GM12878 (cell line): ENCODE results near the gene TRIOBP. TPM values are rescaled to one million over a fixed set of nuclear protein-coding genes. Genes with fewer than 3 reads are reported as not detected.

ENCODE experiments used
- ATAC-seq: fragments of 200-7000 bp; cut with Tn5 transposase; 3 replicates; pipeline ENCODE4 v1.9.1; 2020; ENCODE audit warnings: mild to moderate bottlenecking, moderate library complexity
- BruUV-seq: library from RNA; stranded (reverse); fragments of 400-500 nt; replicated peaks from 2 replicates; lab custom pipeline; 2021; lab: Mats Ljungman, UMichigan
- CTCF ChIA-PET: fragments of 300-600 bp; sonication (Branson Sonifier 250); formaldehyde crosslinking; extraction: SDS; loops from one replicate; lab custom pipeline; 2021; ENCODE audit warnings: inconsistent platforms; lab: Yijun Ruan, JAX
- POLR2A ChIA-PET: fragments of 350-600 bp; formaldehyde crosslinking; extraction: SDS; loops from one replicate; lab custom pipeline; 2021; ENCODE audit warnings: inconsistent platforms; lab: Charles Lee
- RAD21 ChIA-PET: fragments of 300-600 bp; sonication (Branson Sonifier 250); formaldehyde crosslinking; loops from one replicate; lab custom pipeline; 2023; ENCODE audit warnings: antibody characterized with exemption; ENCODE audit not compliant: unreplicated experiment; lab: Charles Lee
- SMC1A ChIA-PET: fragments of 300-600 bp; sonication (Branson Sonifier 250); formaldehyde crosslinking; loops from one replicate; lab custom pipeline; 2023; ENCODE audit not compliant: unreplicated experiment, uncharacterized antibody; lab: Charles Lee
- DNase-seq: peaks from one replicate; pipeline ENCODE4 v3.0.0-alpha.2; 2011; ENCODE audit warnings: low read depth, low spot score
- FAIRE-seq: peaks from 3 replicates; lab custom pipeline; 2011; peaks lifted over from hg19 to GRCh38; lab: Jason Lieb, UNC
- H2AFZ ChIP-seq: 2 replicates; pipeline ENCODE4 v1.6.0; 2011; ENCODE audit warnings: low read depth, low read length, control low read depth; ENCODE audit not compliant: control insufficient read depth
- H3K27ac ChIP-seq: 2 replicates; pipeline ENCODE4 v1.5.1; 2011; ENCODE audit warnings: control low read depth; ENCODE audit not compliant: control insufficient read depth, insufficient read depth
- H3K27me3 ChIP-seq, 2 experiments: replicated peaks in 1 of 2; 2 replicates each; pipeline versions ENCODE4 v1.6.0 to v1.6.1; 2011; ENCODE audit warnings: low read length in 1 of 2; ENCODE audit not compliant: control insufficient read depth in 2 of 2, insufficient read depth in 2 of 2
- H3K36me3 ChIP-seq, 2 experiments: 2 replicates each; pipeline ENCODE4 v1.5.1; 2011; ENCODE audit warnings: low read length in 1 of 2; ENCODE audit not compliant: control insufficient read depth in 2 of 2, insufficient read depth in 2 of 2
- H3K4me1 ChIP-seq: 2 replicates; pipeline ENCODE4 v1.6.1; 2011; ENCODE audit warnings: mild to moderate bottlenecking, low read length, moderate library complexity, mixed read lengths; ENCODE audit not compliant: control insufficient read depth, insufficient read depth
- H3K4me2 ChIP-seq: 2 replicates; pipeline ENCODE4 v1.6.0; 2011; ENCODE audit warnings: control low read depth; ENCODE audit not compliant: control insufficient read depth, insufficient read depth
- H3K4me3 ChIP-seq: fragments of 200-600 bp; sonication (generic); 2 replicates; pipeline ENCODE4 v1.5.1; 2016
- H3K79me2 ChIP-seq: 2 replicates; pipeline ENCODE4 v1.6.0; 2011; ENCODE audit warnings: low read length; ENCODE audit not compliant: control insufficient read depth, insufficient read depth
- H3K9ac ChIP-seq: 2 replicates; pipeline ENCODE4 v1.8.0; 2011; ENCODE audit warnings: low read length, control low read depth, mixed read lengths; ENCODE audit not compliant: control insufficient read depth, insufficient read depth
- H3K9me3 ChIP-seq: replicated peaks from 3 replicates; pipeline ENCODE4 v1.5.1; 2011; ENCODE audit warnings: mild to moderate bottlenecking, low read length; ENCODE audit not compliant: control insufficient read depth, insufficient read depth
- H4K20me1 ChIP-seq: 2 replicates; pipeline ENCODE4 v1.6.0; 2011; ENCODE audit not compliant: control insufficient read depth, insufficient read depth
- ESRRA ChIP-seq: IDR thresholded peaks from 2 replicates; pipeline ENCODE4 v1.6.1; 2012; ENCODE audit warnings: mild to moderate bottlenecking, low read length, improper control_type of control experiment
- POLR2A ChIP-seq: IDR thresholded peaks from 2 replicates; pipeline ENCODE4 v1.6.1; 2011; ENCODE audit warnings: low read depth, mild to moderate bottlenecking, low read length
- SUPT20H ChIP-seq: IDR thresholded peaks from 2 replicates; pipeline ENCODE4 v1.6.1; 2011; ENCODE audit warnings: low read depth, mild to moderate bottlenecking, low read length, moderate library complexity, borderline replicate concordance; ENCODE audit not compliant: control insufficient read depth
- WGBS: methylation state at CpG from one replicate; pipeline ENCODE4 v1.1.6; 2016; ENCODE audit warnings: low lambda C conversion rate; ENCODE audit not compliant: insufficient replicate concordance, insufficient coverage; ENCODE audit errors: missing lambda C conversion rate; 5-methylcytosine and 5-hydroxymethylcytosine counted together
- in situ Hi-C: fragments of 300-500 bp; cut with MboI; formaldehyde crosslinking; loops from 9 replicates; pipeline ENCODE4 v1.14.3; 2018; ENCODE audit warnings: mixed read lengths
- intact Hi-C: fragments of 100-400 bp; cut with micrococcal nuclease; formaldehyde crosslinking; loops from one replicate; pipeline ENCODE4 v1.14.2; 2022; ENCODE audit not compliant: unreplicated experiment
- polyA plus RNA-seq, 11 experiments: library from polyadenylated mRNA; depleted of rRNA in 4 of 11; unstranded in 6 of 11; stranded (reverse) in 5 of 11; fragments of >200 nt; fragmentation: Nextera tagmentation in 4 of 11; fragmentation: Illumina TruSeq in 1 of 11; extraction: Ambion mirVana in 4 of 11; extraction: Trizol in 1 of 11; gene quantifications; 1 replicate in 1 of 11; 2 replicates in 10 of 11; pipeline versions ENCODE4 v1.2.1 to v1.2.3, GENCODE V29; 2011 to 2016; ENCODE audit warnings: inconsistent platforms in 2 of 11, missing spikeins in 2 of 11, low read depth in 1 of 11
- total RNA-seq, 4 experiments: library from RNA; depleted of rRNA in 3 of 4; stranded (reverse); fragments of >200 nt in 3 of 4; fragmentation: Illumina TruSeq in 1 of 4; extraction: Trizol in 1 of 4; gene quantifications; 2 replicates each; pipeline versions ENCODE4 v1.2.1 to v1.2.3, GENCODE V29; 2013 to 2021
- TF ChIP-seq, protein P1 (sequence below): IDR thresholded peaks from 2 replicates; pipeline ENCODE4 v1.6.1; 2012; ENCODE audit warnings: mild to moderate bottlenecking, low read depth, low read length
- TF ChIP-seq, protein P2 (sequence below): fragments of 450-650 bp; conservative IDR thresholded peaks from 2 replicates; pipeline ENCODE4 v1.6.1; 2017; ENCODE audit warnings: mild to moderate bottlenecking, moderate library complexity

The TRIOBP gene
- total and polyA plus RNA-seq, 10 of the 15 experiments (the other 5 are each of a cell fraction or from before 2014, with no cell fraction given): 0.21 to 23.6 (median 11.9) TPM

DNA sequence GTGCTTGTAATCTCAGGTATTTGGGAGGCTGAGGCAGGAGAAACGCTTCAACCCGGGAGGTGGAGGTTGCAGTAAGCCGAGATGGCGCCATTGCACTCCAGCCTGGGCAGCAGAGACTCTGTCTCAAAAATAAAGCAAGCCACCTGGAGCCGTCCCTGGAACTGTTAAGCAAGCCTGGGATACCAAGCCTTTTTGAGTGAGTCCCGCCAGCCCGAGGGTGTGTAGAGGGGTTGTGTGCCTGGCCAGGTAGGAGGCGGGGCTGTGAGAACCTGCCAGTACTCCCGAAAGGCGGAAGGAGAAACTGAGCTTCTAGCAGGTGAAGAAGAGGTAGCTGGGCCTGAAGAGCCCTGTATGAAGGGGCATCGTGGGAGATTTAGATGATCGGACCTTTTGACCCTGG is 52.4 kb downstream of the TRIOBP start:
- DNase-seq (no peak), FAIRE-seq (no peak), ATAC-seq (no peak)
- ChIA-PET SMC1A (no interaction called here), RAD21 (no interaction called here), CTCF (no interaction called here), POLR2A (no interaction called here)
- no peaks in the 10 kb centered on the region for H3K27me3 ChIP-seq
- no peaks in the 10 kb centered on the region for H3K9me3 ChIP-seq
- no peak overlapping the region for H3K4me2 ChIP-seq
- no peaks in the 10 kb centered on the region; the same call in 1 of the 2 replicates for H4K20me1 ChIP-seq
- intact Hi-C loops: no loop called here
- peaks cover 24% of the 10 kb centered on the region for H3K79me2 ChIP-seq
- H3K4me1 ChIP-seq: peaks cover 9% of the 10 kb centered on the region
- H3K4me3 ChIP-seq: no peak overlapping the region
- H3K9ac ChIP-seq: no peak overlapping the region
- H3K27ac ChIP-seq: no peak overlapping the region
- H2AFZ ChIP-seq: no peak overlapping the region
- in situ Hi-C loops: no loop called here
- WGBS: 95% methylated on average over 12 of the region's 12 CpGs
- TF ChIP-seq, protein P1, sequence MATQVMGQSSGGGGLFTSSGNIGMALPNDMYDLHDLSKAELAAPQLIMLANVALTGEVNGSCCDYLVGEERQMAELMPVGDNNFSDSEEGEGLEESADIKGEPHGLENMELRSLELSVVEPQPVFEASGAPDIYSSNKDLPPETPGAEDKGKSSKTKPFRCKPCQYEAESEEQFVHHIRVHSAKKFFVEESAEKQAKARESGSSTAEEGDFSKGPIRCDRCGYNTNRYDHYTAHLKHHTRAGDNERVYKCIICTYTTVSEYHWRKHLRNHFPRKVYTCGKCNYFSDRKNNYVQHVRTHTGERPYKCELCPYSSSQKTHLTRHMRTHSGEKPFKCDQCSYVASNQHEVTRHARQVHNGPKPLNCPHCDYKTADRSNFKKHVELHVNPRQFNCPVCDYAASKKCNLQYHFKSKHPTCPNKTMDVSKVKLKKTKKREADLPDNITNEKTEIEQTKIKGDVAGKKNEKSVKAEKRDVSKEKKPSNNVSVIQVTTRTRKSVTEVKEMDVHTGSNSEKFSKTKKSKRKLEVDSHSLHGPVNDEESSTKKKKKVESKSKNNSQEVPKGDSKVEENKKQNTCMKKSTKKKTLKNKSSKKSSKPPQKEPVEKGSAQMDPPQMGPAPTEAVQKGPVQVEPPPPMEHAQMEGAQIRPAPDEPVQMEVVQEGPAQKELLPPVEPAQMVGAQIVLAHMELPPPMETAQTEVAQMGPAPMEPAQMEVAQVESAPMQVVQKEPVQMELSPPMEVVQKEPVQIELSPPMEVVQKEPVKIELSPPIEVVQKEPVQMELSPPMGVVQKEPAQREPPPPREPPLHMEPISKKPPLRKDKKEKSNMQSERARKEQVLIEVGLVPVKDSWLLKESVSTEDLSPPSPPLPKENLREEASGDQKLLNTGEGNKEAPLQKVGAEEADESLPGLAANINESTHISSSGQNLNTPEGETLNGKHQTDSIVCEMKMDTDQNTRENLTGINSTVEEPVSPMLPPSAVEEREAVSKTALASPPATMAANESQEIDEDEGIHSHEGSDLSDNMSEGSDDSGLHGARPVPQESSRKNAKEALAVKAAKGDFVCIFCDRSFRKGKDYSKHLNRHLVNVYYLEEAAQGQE: no peak
- BruUV-seq: no TSS peak
- no peaks in the 10 kb centered on the region; a peak in 3 of 4 replicates for H3K36me3 ChIP-seq

DNA sequence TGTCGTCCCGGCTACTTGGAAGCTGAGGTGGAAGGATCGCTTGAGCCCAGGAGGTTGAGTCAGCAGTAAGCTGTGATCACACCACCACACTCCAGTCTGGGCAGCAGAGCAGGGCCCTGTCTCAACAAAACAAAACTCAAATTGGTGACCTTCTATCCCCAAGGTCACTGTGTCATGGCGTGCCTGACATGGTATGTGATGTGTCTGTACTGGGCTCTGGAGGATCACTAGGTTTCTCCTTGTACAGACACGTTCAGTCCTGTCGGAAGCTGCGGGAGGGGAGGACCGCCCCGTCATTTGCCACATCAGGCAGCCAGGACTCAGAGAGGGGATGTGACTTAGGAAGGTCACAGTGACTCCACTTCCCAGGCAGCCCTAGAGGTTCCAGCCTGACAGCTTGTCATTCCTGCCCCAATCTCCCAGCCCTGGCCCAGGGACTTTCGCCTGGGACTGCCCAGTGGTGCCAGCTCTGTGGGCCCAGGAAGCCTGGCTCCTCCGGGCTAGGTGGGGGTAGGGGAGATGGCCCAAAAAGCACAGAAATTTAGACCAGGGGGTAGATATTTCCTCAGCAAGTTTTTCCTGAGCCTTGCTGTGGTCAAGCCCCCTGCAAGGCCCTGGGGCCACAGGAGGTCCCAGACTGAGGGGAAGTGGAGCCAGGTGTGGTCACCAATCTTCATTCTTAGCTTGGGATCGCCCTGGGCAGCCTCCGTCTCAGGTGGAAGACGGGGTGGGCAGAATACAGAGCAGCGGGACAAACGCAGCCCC is 53.2 kb downstream of the TRIOBP start:
- no peak for DNase-seq
- no peak for FAIRE-seq
- BruUV-seq: no TSS peak
- POLR2A ChIA-PET: no interaction called here
- no peak overlapping the region for H3K4me2 ChIP-seq
- RAD21 ChIA-PET: no interaction called here
- peaks cover 24% of the 10 kb centered on the region for H3K79me2 ChIP-seq
- no peaks in the 10 kb centered on the region; the same call in 1 of the 2 replicates for H4K20me1 ChIP-seq
- no peaks in the 10 kb centered on the region for H3K27me3 ChIP-seq
- 85% methylated on average over 15 of the region's 16 CpGs for WGBS
- CTCF ChIA-PET: interaction anchor here (0.6 kb wide), 1 partner anchor 108 kb away, joined by 4 read pairs; no protein-coding TSS in a partner anchor
- no peak overlapping the region for H3K4me3 ChIP-seq
- intact Hi-C loops (no loop called here), in situ Hi-C loops (no loop called here)
- ATAC-seq: no peak
- no peak overlapping the region for H3K9ac ChIP-seq
- peaks cover 9% of the 10 kb centered on the region for H3K4me1 ChIP-seq
- SMC1A ChIA-PET: no interaction called here
- H3K36me3 ChIP-seq: no peaks in the 10 kb centered on the region; a peak in 2 of 4 replicates
- no peak overlapping the region for H3K27ac ChIP-seq
- no peaks in the 10 kb centered on the region for H3K9me3 ChIP-seq
- H2AFZ ChIP-seq: no peak overlapping the region
- TF ChIP-seq POLR2A (no peak), SUPT20H (no peak), ESRRA (no peak)
- TF ChIP-seq, protein P1: no peak
- TF ChIP-seq, protein P2, sequence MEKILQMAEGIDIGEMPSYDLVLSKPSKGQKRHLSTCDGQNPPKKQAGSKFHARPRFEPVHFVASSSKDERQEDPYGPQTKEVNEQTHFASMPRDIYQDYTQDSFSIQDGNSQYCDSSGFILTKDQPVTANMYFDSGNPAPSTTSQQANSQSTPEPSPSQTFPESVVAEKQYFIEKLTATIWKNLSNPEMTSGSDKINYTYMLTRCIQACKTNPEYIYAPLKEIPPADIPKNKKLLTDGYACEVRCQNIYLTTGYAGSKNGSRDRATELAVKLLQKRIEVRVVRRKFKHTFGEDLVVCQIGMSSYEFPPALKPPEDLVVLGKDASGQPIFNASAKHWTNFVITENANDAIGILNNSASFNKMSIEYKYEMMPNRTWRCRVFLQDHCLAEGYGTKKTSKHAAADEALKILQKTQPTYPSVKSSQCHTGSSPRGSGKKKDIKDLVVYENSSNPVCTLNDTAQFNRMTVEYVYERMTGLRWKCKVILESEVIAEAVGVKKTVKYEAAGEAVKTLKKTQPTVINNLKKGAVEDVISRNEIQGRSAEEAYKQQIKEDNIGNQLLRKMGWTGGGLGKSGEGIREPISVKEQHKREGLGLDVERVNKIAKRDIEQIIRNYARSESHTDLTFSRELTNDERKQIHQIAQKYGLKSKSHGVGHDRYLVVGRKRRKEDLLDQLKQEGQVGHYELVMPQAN: no peak
